SK-N-SH (cell line): ENCODE results near the gene KCNQ5. TPM values are rescaled to one million over a fixed set of nuclear protein-coding genes. Genes with fewer than 3 reads are reported as not detected.

Experiments used
- CTCF ChIA-PET: fragments of 300-600, 350-600 bp; formaldehyde crosslinking; extraction: SDS; loops from one replicate; lab custom pipeline; 2021; lab: Yijun Ruan, JAX
- POLR2A ChIA-PET: fragments of 350-600 bp; sonication (Branson Sonifier 250); formaldehyde crosslinking; extraction: SDS; loops from one replicate; lab custom pipeline; 2020; ENCODE audit warnings: antibody characterized with exemption, inconsistent platforms; lab: Yijun Ruan, JAX
- DNase-seq: peaks from one replicate; pipeline ENCODE4 v3.0.0; 2012
- H2AFZ ChIP-seq: fragments of 200-600 bp; sonication (generic); 2 replicates; pipeline ENCODE4 v1.8.1; 2016; ENCODE audit warnings: antibody characterized with exemption, mild to moderate bottlenecking, low read depth
- H3F3A ChIP-seq: fragments of 200-600 bp; sonication (generic); replicated peaks from 2 replicates; pipeline ENCODE3; 2016; ENCODE audit warnings: antibody characterized with exemption, mild to moderate bottlenecking; ENCODE audit not compliant: insufficient read depth
- H3K27ac ChIP-seq, 2 experiments: fragments of 200-500 bp in 1 of 2; fragments of 200-600 bp in 1 of 2; sonication (Bioruptor generic) in 1 of 2; sonication (generic), shearing (Covaris generic) in 1 of 2; 2 replicates each; pipeline versions ENCODE4 v1.5.1 to v1.6.1; 2014 to 2016; ENCODE audit warnings: low read depth in 2 of 2, inconsistent platforms in 1 of 2, low read length in 1 of 2, mild to moderate bottlenecking in 1 of 2, mixed read lengths in 1 of 2
- H3K27me3 ChIP-seq: fragments of 200-600 bp; sonication (generic), shearing (Covaris generic); 2 replicates; pipeline ENCODE4 v1.6.1; 2016; ENCODE audit warnings: mixed run types; ENCODE audit not compliant: insufficient read depth
- H3K36me3 ChIP-seq, 2 experiments: fragments of 200-500 bp in 1 of 2; fragments of 200-600 bp in 1 of 2; sonication (Bioruptor generic) in 1 of 2; sonication (generic) in 1 of 2; replicated peaks in 1 of 2; 2 replicates each; pipeline versions ENCODE3 to v1.5.1; 2014 to 2016; ENCODE audit warnings: low read length in 1 of 2, mild to moderate bottlenecking in 1 of 2; ENCODE audit not compliant: insufficient read depth in 2 of 2, control insufficient read depth in 1 of 2
- H3K4me1 ChIP-seq, 2 experiments: fragments of 200-500 bp in 1 of 2; fragments of 200-600 bp in 1 of 2; sonication (Bioruptor generic) in 1 of 2; sonication (generic), shearing (Covaris generic) in 1 of 2; 2 replicates each; pipeline versions ENCODE4 v1.5.1 to v1.6.1; 2014 to 2016; ENCODE audit warnings: low read depth in 1 of 2, low read length in 1 of 2, mixed run types in 1 of 2; ENCODE audit not compliant: insufficient read depth in 2 of 2, control insufficient read depth in 1 of 2
- H3K4me2 ChIP-seq: fragments of 200-600 bp; sonication (generic), shearing (Covaris generic); 2 replicates; pipeline ENCODE4 v1.6.1; 2017; ENCODE audit warnings: mixed run types
- H3K4me3 ChIP-seq, 2 experiments: fragments of 200-500 bp in 1 of 2; fragments of 200-600 bp in 1 of 2; sonication (Bioruptor generic) in 1 of 2; sonication (generic), shearing (Covaris generic) in 1 of 2; 2 replicates each; pipeline versions ENCODE4 v1.5.1 to v1.8.1; 2014 to 2016; ENCODE audit warnings: low read depth in 2 of 2, inconsistent platforms in 1 of 2, low read length in 1 of 2, mild to moderate bottlenecking in 1 of 2, mixed read lengths in 1 of 2, moderate library complexity in 1 of 2
- H3K79me2 ChIP-seq: fragments of 200-600 bp; sonication (generic); 2 replicates; pipeline ENCODE4 v1.8.1; 2017; ENCODE audit warnings: mild to moderate bottlenecking; ENCODE audit not compliant: insufficient read depth
- H3K9ac ChIP-seq: fragments of 200-600 bp; sonication (generic); 2 replicates; pipeline ENCODE4 v1.6.1; 2017; ENCODE audit warnings: mixed run types
- H3K9me2 ChIP-seq: fragments of 200-600 bp; sonication (generic); 2 replicates; pipeline ENCODE4 v1.6.1; 2017; ENCODE audit warnings: mixed run types
- H3K9me3 ChIP-seq: fragments of 200-600 bp; sonication (generic); 2 replicates; pipeline ENCODE4 v1.6.1; 2017; ENCODE audit warnings: mixed run types, mild to moderate bottlenecking, moderate library complexity
- H4K20me1 ChIP-seq: fragments of 200-600 bp; sonication (generic); 2 replicates; pipeline ENCODE4 v1.6.1; 2017; ENCODE audit warnings: mild to moderate bottlenecking, mixed run types; ENCODE audit not compliant: insufficient read depth
- CHD2 ChIP-seq: fragments of 150-350 bp; IDR thresholded peaks from 2 replicates; pipeline ENCODE4 v1.6.1; 2018; ENCODE audit warnings: low read length; ENCODE audit not compliant: partially characterized antibody
- ELF1 ChIP-seq: IDR thresholded peaks from 2 replicates; pipeline ENCODE4 v1.4.0; 2012
- FOXM1 ChIP-seq: IDR thresholded peaks from 2 replicates; pipeline ENCODE4 v1.4.0; 2012; ENCODE audit warnings: low read depth, mild to moderate bottlenecking
- IRF3 ChIP-seq: fragments of 150-350 bp; IDR thresholded peaks from 2 replicates; pipeline ENCODE4 v1.6.1; 2016; ENCODE audit warnings: mild to moderate bottlenecking, low read depth, low read length
- JUND ChIP-seq: IDR thresholded peaks from 2 replicates; pipeline ENCODE4 v1.4.0; 2012
- MXI1 ChIP-seq: IDR thresholded peaks from 2 replicates; pipeline ENCODE4 v1.6.1; 2012; ENCODE audit warnings: mild to moderate bottlenecking, low read depth, low read length, improper control_type of control experiment
- NFIC ChIP-seq: IDR thresholded peaks from 2 replicates; pipeline ENCODE4 v1.4.0; 2012; ENCODE audit warnings: borderline replicate concordance
- NRF1 ChIP-seq: IDR thresholded peaks from 2 replicates; pipeline ENCODE4 v1.6.1; 2012; ENCODE audit warnings: low read depth, mild to moderate bottlenecking, low read length
- RAD21 ChIP-seq: IDR thresholded peaks from 2 replicates; pipeline ENCODE4 v1.6.1; 2012; ENCODE audit warnings: mild to moderate bottlenecking, low read length
- RXRA ChIP-seq: IDR thresholded peaks from 2 replicates; pipeline ENCODE4 v1.4.0; 2012; ENCODE audit warnings: low read depth, mild to moderate bottlenecking, borderline replicate concordance
- TCF12 ChIP-seq: IDR thresholded peaks from 2 replicates; pipeline ENCODE4 v1.4.0; 2012
- WGBS: methylation state at CpG from one replicate; pipeline ENCODE4 v1.1.6; 2017; ENCODE audit warnings: low lambda C conversion rate; 5-methylcytosine and 5-hydroxymethylcytosine counted together
- polyA plus RNA-seq, 3 experiments: library from polyadenylated mRNA; depleted of rRNA; stranded (reverse); fragments of >200 nt; gene quantifications; 2 replicates each; pipeline ENCODE4 v1.2.3, GENCODE V29; 2012
- TF ChIP-seq, protein P1 (sequence below): fragments of 150-350 bp; IDR thresholded peaks from 2 replicates; pipeline ENCODE4 v1.6.1; 2017; ENCODE audit warnings: antibody characterized with exemption, low read length, low read depth, borderline replicate concordance
- TF ChIP-seq, protein P2 (sequence below): fragments of 200-600 bp; sonication (generic); IDR thresholded peaks from 2 replicates; pipeline ENCODE4 v1.6.1; 2017; ENCODE audit warnings: antibody characterized with exemption, mild to moderate bottlenecking, moderate library complexity

KCNQ5 gene
- polyA plus RNA-seq, 1 of the 3 experiments (the other 2 are of a cell fraction), result 3.2 TPM

GRCh38 chr6:72643214-72643613, 21.4 kb downstream of the KCNQ5 start (continued):
- no peak for TF ChIP-seq ELF1
- TF ChIP-seq RAD21, result peak; percentile 41
- no peak for TF ChIP-seq NFIC
- TF ChIP-seq JUND, result no peak
- TF ChIP-seq, protein P1, sequence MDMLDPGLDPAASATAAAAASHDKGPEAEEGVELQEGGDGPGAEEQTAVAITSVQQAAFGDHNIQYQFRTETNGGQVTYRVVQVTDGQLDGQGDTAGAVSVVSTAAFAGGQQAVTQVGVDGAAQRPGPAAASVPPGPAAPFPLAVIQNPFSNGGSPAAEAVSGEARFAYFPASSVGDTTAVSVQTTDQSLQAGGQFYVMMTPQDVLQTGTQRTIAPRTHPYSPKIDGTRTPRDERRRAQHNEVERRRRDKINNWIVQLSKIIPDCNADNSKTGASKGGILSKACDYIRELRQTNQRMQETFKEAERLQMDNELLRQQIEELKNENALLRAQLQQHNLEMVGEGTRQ, result no peak
- no peak for TF ChIP-seq NRF1

DNA sequence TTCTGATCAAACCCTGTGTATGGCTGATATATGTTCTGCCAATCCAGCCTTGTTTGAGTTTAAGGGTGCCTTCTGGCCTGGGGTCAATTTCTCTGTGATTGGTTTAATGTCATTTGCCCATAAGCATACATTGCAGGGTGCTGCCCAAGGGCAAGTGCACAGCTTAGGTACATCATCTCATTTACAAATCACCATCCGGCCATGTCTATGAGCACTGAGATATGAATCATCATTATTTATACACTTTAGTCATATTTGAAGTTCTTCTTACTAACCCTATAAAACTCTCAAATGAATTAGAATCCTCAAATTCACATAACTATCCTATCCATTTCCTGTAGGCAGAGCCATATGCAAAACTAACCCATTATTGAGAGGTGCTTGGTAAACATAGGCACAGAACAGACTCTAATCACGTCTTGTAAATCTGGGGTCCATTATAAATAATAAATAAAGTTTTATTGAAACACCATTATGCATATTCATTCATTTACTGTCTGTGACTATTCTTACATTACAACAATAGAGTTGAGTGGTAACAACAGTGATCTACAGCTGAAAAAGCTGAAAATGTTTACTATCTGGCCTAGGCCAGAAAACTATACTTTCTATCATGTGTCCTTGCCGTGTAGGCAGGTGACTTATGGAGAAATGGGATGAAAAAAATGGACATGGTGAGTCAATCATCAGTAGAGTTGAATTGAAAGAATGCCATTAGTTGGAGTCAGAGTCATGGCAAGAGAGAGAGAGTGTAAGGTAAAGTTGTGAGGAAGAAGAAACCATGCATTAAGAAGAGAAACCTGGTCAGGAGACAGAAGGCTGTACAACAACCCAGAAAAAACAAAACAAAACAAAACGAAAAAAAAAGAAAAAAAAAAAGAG, 25.0 kb downstream of the KCNQ5 start:
- Histone ChIP-seq H3F3A (peaks cover 34% of the 10 kb centered on the region), H2AFZ (no peak overlapping the region), H3K4me1 (peaks cover 0 to 42% of the 10 kb centered on the region in 2 experiments; a peak in 3 of 4 replicates), H3K79me2 (peaks cover 78% of the 10 kb centered on the region), H3K9me3 (no peaks in the 10 kb centered on the region), H3K27ac (no peak overlapping the region), H3K9me2 (no peaks in the 10 kb centered on the region), H3K9ac (no peak overlapping the region), H3K36me3 (peaks cover 0 to 4% of the 10 kb centered on the region in 2 experiments), H3K4me2 (no peak overlapping the region), H4K20me1 (no peaks in the 10 kb centered on the region), H3K4me3 (no peak overlapping the region), H3K27me3 (no peaks in the 10 kb centered on the region)
- no peak for TF ChIP-seq ELF1
- TF ChIP-seq, protein P2, sequence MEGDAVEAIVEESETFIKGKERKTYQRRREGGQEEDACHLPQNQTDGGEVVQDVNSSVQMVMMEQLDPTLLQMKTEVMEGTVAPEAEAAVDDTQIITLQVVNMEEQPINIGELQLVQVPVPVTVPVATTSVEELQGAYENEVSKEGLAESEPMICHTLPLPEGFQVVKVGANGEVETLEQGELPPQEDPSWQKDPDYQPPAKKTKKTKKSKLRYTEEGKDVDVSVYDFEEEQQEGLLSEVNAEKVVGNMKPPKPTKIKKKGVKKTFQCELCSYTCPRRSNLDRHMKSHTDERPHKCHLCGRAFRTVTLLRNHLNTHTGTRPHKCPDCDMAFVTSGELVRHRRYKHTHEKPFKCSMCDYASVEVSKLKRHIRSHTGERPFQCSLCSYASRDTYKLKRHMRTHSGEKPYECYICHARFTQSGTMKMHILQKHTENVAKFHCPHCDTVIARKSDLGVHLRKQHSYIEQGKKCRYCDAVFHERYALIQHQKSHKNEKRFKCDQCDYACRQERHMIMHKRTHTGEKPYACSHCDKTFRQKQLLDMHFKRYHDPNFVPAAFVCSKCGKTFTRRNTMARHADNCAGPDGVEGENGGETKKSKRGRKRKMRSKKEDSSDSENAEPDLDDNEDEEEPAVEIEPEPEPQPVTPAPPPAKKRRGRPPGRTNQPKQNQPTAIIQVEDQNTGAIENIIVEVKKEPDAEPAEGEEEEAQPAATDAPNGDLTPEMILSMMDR, result no peak
- no peak for DNase-seq
- ChIA-PET CTCF (no interaction called here), POLR2A (no interaction called here)
- WGBS, result 79% methylated on average over 4 of the region's 4 CpGs

- CTCF ChIA-PET, result no interaction called here
Measured at GRCh38 chr6:72647489-72647888, 25.6 kb downstream of the KCNQ5 start.

More at GRCh38 chr6:72647489-72647888, 25.6 kb downstream of the KCNQ5 start:
- no peaks in the 10 kb centered on the region for H4K20me1 ChIP-seq
- TF ChIP-seq RAD21 (no peak), IRF3 (no peak), TCF12 (no peak), FOXM1 (no peak), RXRA (no peak), MXI1 (no peak), JUND (no peak), CHD2 (no peak)
- peaks cover 78% of the 10 kb centered on the region for H3K79me2 ChIP-seq
- no peaks in the 10 kb centered on the region for H3K9me2 ChIP-seq
- peaks cover 34% of the 10 kb centered on the region for H3F3A ChIP-seq
- H3K4me3 ChIP-seq, result no peak overlapping the region
- no peaks in the 10 kb centered on the region for H3K9me3 ChIP-seq
- H2AFZ ChIP-seq, result no peak overlapping the region
- H3K4me1 ChIP-seq, result peaks cover 0 to 49% of the 10 kb centered on the region in 2 experiments; a peak in 3 of 4 replicates
- H3K27ac ChIP-seq, result no peak overlapping the region
- POLR2A ChIA-PET, result no interaction called here
- no peak overlapping the region for H3K9ac ChIP-seq
- DNase-seq, result no peak
- no peaks in the 10 kb centered on the region for H3K27me3 ChIP-seq
- peaks cover 0 to 4% of the 10 kb centered on the region in 2 experiments for H3K36me3 ChIP-seq
- WGBS, result 97% methylated on average over 2 of the region's 2 CpGs
- no peak overlapping the region for H3K4me2 ChIP-seq
